ENCODE measurements around the gene PKM. TPM values are rescaled to one million over a fixed set of nuclear protein-coding genes. Genes with fewer than 3 reads are reported as not detected.

The PKM gene
- total and polyA plus RNA-seq, 9 of the 15 experiments (the other 6 are each of a cell fraction or from before 2014, with no cell fraction given) = 140 to 825 (median 383) TPM

- TF ChIP-seq PBX2 (CRISPR knock-in tag; IDR thresholded peaks at IDR 0.05; ENCODE audit: low read depth) = no peak
- no peak; the same call in 1 of the 2 replicates for TF ChIP-seq PBX2 (tag; conservative IDR thresholded peaks at IDR 0.05; ENCODE audit: low read depth)
- no peak for TF ChIP-seq ZNF124 (CRISPR knock-in tag; IDR thresholded peaks at IDR 0.05)
- no peak for TF ChIP-seq SMARCB1 (IDR thresholded peaks at IDR 0.05; ENCODE audit: insufficient read length, low read depth)
- no peak for TF ChIP-seq PHB (CRISPR knock-in tag; IDR thresholded peaks at IDR 0.05)
- TF ChIP-seq ATF7 (IDR thresholded peaks at IDR 0.05) = peak; percentile 79
- peak; percentile 89 for TF ChIP-seq SP1 (CRISPR knock-in tag; IDR thresholded peaks at IDR 0.05)
- TF ChIP-seq GMEB1 (CRISPR knock-in tag; IDR thresholded peaks at IDR 0.05) = peak; percentile 80
- TF ChIP-seq BCOR (IDR thresholded peaks at IDR 0.05) = no peak
- TF ChIP-seq ZNF407 (IDR thresholded peaks at IDR 0.05; ENCODE audit: low read depth) = no peak
- no peak for TF ChIP-seq ZNF146 (CRISPR knock-in tag; IDR thresholded peaks at IDR 0.05; ENCODE audit: unreplicated experiment)
- TF ChIP-seq HNRNPUL1 (IDR thresholded peaks at IDR 0.05; ENCODE audit: low read length) = no peak
- no peak for TF ChIP-seq THRB (CRISPR knock-in tag; conservative IDR thresholded peaks at IDR 0.05)
- TF ChIP-seq PTBP1 (IDR thresholded peaks at IDR 0.05; ENCODE audit: low read depth, low read length) = no peak
- no peak for TF ChIP-seq U2AF2 (optimal IDR thresholded peaks at IDR 0.05; ENCODE audit: low read depth, low read length)
Measured at GRCh38 chr15:72231066-72231832, at the start of gene PKM (continued).
